HG03175 (cell line): ENCODE data around the gene NIN.
"Not testable (repeated sequence)": the region's sequence is repeated elsewhere in the genome, so short reads cannot be mapped to it uniquely, and the experiment has no call there.

Experiments used
- ATAC-seq: cut with Tn5 transposase; IDR thresholded peaks from one replicate; pipeline ENCODE4 v1.9.1; 2021; ENCODE audit warnings: mild to moderate bottlenecking, moderate library complexity; ENCODE audit not compliant: unreplicated experiment

NIN gene

DNA sequence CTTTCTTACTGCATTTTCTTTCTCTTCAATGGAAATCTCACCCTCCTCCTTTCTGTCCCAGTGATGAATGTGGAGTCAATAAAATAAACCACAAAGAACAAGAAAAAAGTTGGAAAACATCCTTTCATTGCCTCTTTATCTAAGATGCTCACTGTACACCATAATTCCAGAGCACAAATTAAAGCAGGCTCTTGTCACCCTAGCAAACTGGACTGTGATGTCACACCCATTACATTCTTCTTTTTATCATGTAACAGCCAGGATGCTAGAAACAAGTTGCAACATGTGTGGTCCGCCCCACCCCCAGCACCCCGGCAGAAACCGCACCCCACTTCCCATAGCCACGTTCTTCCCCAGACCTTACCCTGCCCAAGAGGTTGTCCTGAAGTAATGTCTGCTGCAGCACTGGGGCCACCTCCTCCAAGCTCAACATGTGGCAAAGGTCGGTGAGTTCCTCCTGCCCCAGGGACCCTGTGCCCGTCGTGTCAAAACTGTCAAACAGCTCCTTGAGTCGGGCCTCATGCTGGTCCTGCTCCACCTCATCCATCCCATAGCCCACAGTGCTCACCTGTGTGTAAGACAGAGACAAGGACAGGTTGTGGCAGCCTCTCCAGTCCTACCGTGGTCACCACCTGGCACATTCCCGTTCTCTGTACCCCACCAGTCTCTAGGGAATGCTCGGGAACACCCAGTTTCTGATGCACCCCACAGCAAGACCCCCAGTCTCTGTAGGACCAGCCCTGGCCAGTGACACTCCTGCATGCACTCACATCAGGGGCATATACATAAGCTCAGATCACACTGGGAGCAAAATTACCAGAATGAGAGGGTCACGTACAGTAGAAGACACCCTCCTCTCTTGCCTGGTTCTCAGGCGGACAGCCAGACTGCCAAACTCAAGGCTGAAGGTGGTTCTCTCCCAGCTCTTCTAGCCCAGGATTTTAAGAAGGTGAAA is 9.2 kb downstream of the NIN start:
- ATAC-seq = no peak

GRCh38 chr14:50820786-50821509 is 10.0 kb downstream of the NIN start:
- ATAC-seq = no peak

DNA sequence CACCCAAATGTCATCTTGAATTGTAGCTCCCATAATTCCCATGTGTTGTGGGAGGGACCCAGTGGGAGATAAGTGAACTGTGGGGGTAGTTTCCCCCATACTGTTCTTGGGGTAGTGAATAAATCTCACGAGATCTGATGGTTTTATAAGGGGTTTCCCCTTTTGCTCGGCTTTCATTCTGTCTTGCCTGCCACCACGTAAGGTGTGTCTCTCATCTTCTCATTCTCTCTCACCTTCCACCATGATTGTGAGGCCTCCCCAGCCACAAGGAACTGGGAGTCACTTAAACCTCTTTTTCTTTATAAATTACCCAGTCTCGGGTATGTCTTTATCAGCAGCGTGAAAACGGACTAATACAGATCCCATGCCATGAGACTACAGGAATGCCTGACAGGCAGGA is 11.7 kb downstream of the NIN start:
- ATAC-seq = not testable (repeated sequence)

GRCh38 chr14:50816395-50817047 is 14.4 kb downstream of the NIN start:
- ATAC-seq = no peak

DNA sequence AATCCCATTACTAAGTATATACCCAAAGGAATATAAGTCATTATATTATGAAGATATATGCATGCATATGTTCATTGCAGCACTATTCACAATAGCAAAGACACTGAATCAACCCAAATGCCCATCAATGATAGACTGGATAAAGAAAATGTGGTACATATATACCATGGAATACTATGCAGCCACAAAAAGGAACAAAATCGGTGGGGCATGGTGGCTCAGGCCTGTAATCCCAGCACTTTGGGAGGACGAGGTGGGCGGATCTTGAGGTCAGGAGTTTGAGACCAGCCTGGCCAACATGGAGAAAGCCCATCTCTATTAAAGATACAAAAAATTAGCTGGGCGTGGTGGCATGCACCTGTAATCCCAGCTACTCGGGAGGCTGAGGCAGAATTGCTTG is 15.4 kb downstream of the NIN start:
- not testable (repeated sequence) for ATAC-seq

- not testable (repeated sequence) for ATAC-seq
Observed at GRCh38 chr14:50815058-50815457, 15.9 kb downstream of the NIN start.

GRCh38 chr14:50814161-50814560 is 16.8 kb downstream of the NIN start:
- ATAC-seq = no peak

- ATAC-seq = no peak
Observed at GRCh38 chr14:50813544-50813863, 17.5 kb downstream of the NIN start.

DNA sequence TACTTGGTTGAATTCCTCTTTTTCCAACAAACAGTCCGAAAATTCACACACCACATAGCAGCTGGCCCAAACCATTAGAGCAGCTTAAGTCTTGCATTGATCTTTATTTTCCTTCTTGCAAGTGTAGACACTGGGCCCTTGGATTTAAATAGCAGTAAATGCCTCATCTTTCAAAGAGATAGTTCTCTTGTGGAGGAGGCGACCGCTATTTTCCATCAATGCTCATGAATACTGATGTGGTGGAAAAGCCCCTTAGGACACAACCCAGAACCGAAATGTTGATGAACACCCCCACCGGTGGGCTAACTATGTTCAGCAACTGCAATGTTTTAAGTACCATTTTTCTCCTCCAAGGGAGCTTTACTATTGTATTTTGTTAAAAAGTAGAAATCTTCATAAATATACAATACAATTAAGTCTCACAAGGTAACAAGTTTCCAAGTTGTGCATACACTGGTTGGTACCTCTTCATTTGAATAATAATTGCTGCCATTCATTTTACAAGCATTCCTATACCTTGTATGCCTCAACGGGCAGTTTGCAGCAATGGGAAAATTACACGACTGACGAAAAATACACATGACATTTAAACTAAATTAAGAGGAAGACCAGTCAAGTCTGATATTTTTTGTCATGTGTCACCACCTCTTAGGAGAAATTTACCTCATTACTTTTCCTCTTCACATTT is 18.0 kb downstream of the NIN start:
- no peak for ATAC-seq

GRCh38 chr14:50812180-50812579 is 18.8 kb downstream of the NIN start:
- no peak for ATAC-seq

GRCh38 chr14:50808053-50808452 is 22.9 kb downstream of the NIN start:
- no peak for ATAC-seq

- no peak for ATAC-seq
Observed at GRCh38 chr14:50806241-50806933, 24.6 kb downstream of the NIN start.

- no peak for ATAC-seq
Observed at GRCh38 chr14:50805396-50805795, 25.6 kb downstream of the NIN start.

GRCh38 chr14:50804181-50804721 is 26.7 kb downstream of the NIN start:
- no peak for ATAC-seq

DNA sequence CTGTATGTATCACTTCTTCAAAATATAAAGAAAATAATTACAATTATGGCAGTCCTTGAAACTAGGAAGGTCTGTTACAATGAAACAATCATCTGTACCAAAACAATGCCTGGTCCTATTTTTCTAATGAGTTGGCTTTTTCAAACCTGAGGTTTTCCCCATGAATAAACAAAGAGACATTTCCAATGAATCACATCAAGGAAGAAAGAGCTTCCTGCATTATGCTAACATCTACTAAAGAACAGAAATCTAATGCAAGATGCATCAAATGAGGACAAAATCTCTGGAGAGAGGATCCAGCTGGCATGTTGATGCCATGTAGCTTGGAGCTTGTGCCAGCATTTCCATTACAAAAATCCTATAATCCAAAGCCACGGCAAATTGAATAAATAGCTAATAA is 29.3 kb downstream of the NIN start:
- ATAC-seq = no peak

GRCh38 chr14:50800032-50800431 is 30.9 kb downstream of the NIN start:
- ATAC-seq = no peak

- peak; percentile 82 for ATAC-seq
Observed at GRCh38 chr14:50798048-50798421, 32.9 kb downstream of the NIN start.

GRCh38 chr14:50797250-50798047 is 33.5 kb downstream of the NIN start:
- ATAC-seq = no peak

DNA sequence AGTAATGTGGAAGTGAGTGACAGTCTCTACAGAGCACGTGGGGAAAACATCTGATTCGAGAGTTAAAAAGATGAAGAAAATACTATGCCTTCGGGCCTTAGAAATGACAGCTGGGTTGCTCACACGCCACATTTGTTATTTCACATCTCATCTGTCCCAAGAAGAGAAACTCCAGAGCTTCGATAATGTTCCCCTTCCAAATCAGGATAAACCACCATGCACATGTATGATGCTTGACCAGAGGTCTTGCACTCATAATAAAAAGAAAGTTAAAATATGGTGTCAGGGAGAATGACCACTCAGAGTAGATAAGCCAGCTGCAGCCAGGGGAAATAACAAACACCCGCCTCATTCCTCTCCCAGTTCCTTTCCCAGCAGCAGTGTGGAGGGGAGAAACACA is 34.6 kb downstream of the NIN start:
- no peak for ATAC-seq
